HG02852 (cell line): ENCODE data around the gene SLIT3.

Experiments
- ATAC-seq: cut with Tn5 transposase; IDR thresholded peaks from one replicate; pipeline ENCODE4 v1.9.1; 2021; ENCODE audit warnings: mild to moderate bottlenecking, moderate library complexity; ENCODE audit not compliant: unreplicated experiment

The SLIT3 gene

GRCh38 chr5:168734119-168734518, 566.8 kb downstream of the SLIT3 start:
- ATAC-seq, result no peak

DNA sequence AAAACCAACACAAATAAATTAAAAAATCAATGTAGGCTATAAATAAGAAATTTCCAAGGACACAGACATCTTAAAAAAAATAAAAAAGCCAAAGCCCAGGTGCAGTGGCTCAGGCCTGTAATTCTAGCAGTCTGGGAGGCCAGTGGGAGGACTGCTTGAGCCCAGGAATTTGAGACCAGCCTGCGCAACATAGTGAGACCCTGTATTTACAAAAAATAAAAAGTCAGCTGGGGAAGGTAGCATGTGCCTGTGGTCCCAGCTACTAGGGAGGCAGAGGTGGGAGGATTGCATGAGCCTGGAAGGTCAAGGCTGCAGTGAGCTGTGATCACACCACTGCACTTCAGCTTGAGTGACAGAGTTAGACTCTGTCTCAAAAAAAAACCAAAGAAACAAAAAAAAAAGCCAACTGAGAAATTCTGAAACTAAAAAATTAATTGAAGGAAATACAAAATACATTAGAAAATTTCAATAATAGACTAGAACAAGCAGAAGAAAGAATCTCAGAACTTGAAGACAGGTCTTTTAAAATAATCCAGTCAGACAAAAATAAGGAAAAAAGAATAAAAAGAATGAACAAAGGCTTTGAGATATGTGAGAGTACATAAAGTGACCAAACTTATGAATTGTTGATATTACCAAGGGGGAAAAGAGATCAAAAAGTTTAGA, 572.3 kb downstream of the SLIT3 start:
- ATAC-seq, result no peak

DNA sequence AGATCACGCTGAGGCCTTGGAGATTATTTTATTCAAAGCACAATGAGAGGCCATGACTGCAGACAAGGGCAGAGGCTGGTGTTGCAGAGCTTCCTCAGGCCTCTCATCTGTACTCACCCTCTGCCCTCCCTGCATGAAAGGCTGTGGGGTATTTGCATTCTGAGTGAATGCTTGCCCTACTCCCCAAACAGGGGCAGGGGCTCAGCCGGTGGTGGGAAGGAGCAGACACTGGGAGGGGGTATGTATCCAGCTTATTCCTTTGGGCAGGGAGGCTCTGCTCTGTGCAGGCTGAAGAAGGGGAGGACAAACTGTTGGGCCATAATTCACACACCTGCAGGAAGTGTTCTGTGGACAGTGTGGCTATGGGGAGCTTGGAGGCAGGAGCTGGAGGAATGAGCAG, 573.4 kb downstream of the SLIT3 start:
- ATAC-seq, result no peak

DNA sequence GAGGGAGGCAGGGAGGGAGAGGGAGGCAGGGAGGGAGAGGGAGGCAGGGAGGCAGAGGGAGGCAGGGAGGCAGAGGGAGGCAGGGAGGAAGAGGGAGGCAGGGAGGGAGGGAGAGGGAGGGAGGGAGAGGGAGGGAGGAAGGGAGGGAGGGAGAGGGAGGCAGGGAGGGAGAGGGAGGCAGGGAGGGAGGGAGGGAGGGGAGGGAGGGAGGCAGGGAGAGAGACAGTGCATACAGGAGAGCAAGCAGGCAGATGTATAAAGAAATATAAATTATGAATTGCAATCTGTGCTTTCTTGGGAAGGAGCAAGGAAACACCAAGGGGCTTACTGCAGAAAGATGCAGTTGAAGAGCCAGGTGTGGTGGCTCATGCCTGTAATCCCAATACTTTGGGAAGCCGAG, 574.6 kb downstream of the SLIT3 start:
- ATAC-seq, result no peak

GRCh38 chr5:168724227-168724626, 576.7 kb downstream of the SLIT3 start:
- ATAC-seq, result no peak

GRCh38 chr5:168723037-168723436, 577.9 kb downstream of the SLIT3 start:
- ATAC-seq, result no peak

DNA sequence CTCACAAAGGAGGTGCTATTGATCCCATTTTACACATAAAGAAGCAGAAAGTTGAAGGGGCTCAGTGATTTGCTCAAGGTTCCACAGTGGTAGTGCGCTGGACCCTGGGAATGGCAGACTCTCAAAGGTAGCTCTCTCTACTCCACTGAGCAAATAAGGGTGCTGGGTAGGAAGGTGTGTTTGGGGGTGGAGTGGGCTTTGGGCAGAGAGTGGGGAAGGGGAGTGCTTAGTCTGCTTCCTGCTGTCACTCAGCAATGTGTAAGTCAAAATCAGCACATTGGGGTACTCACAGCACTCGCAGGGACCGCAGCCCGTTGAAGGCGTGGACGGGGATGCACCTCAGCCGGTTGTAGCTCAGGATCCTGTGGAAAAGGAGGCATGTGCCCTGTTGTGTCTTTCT, 579.0 kb downstream of the SLIT3 start:
- ATAC-seq, result no peak

DNA sequence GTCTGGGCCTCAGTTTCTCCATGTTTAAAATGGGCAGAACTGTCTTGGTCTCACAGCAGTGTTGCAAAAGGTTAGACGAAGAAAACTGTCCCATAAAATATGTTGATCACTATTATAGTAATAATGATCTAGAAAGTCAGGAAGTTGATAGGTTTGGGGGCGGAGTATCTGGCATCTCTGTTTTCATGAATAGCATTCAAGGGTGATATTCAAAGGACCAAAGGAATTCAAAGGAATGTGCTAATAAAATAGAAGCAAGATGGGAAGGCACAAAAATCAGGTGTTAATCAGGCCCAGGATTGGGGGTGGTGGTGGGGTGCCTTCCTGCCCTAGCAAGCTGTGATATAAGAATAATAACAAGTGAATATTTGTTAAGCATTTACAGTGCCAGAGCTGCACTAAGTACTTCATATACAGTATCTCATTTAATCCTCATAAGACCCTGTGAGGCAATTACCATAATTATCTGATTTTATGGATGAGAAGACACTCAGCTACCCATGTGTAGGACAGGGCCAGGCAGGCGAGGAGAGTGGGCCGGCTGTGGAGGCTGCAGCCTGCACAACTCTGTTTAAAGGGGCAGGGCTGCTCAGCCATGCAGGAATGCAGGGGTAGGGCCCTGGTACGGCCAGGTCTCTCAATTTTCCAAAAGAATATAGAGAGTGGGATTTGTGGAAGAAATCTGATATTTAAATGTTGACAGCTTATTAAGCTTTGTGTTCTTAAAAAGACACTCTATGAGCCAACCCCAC, 579.8 kb downstream of the SLIT3 start:
- no peak for ATAC-seq

- no peak for ATAC-seq
These were observed 580.4 kb downstream of the SLIT3 start for GRCh38 chr5:168720575-168720974.

DNA sequence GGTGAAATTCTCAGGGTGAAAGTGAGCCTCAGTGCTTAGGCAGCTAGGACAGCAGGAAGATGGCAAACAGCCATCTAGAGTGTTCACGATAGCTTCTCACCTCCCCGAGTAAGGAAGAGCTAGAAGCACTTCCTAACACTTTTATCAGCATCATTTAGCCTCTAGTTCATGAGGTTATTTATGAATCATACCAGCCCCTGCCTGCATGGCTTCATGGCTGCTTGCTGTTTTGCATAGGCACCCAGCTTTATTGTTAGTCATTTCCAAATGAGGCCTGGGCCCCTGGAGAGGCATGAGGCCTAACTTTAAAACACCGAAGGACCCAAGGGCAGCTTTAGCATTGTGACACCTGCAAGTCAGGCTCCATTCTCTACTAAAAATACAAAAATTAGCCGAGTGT, 586.9 kb downstream of the SLIT3 start:
- ATAC-seq, result peak; percentile 58

DNA sequence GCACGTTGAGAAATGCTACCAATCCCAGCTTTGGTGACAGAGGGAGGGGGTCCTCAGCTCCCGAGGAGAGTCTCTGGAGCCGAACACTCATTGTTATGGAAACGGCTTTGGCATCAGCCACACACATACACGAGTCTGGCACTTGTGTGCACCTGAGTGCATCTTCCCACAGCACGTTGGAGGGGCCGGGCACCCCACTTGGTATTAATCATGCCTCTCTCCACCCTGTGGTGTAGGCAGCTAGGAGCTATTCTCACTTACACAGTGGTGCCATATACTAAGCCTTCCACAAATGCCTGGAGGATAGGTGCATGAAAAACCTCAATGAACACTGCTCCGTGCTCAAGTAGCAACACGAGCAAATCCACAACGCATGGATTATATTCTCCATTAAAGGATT, 587.9 kb downstream of the SLIT3 start:
- no peak for ATAC-seq

- ATAC-seq, result no peak
These were observed 588.5 kb downstream of the SLIT3 start for GRCh38 chr5:168712280-168712924.

- no peak for ATAC-seq
These were observed 590.2 kb downstream of the SLIT3 start for GRCh38 chr5:168710706-168711105.

DNA sequence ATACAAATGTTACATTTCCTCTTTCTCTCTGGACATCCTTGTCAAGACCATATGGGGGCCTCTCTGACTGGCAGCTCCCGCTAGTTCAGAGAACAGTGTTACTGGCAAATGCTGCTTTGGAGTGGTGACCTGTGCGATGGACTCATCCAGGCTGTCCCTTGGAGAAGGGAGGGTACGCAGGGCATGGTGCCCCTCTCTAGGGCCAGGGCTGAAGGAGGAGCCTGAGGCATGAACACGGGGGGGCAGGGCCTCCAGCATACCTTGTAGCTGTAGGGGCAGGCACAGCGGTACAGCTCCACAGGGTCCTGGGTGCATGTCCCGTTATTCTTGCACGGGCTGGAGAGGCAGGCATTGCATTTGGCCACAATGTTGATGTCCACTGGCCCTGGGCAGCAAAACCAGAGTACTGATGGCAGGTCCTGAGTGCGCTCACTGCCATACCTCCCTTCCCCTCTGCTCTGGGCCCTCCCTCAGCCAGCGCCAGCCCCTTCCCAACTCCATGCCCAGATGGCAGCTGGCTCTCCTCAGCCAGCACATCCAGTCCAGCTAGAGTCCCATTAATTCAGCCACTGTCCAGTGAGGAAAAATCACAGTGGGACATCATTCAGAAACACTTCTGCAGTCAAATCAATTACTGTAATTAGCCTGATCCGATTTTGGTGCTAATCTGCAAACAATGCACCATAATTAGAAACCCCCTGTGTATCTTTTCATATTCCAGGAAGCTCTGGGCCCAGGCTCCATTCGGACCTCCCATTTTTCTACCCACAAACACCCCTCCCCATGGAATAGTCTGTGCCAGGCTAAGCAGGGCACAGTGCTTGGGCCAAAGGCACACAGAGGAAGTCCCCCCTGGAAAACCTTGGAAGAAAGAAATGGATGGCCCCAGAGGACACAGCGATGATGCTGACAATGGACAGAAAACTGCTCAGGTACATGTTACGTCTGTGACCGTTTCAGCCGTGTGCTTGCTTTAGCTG, 592.9 kb downstream of the SLIT3 start:
- no peak for ATAC-seq

GRCh38 chr5:168706655-168707069, 594.3 kb downstream of the SLIT3 start:
- ATAC-seq, result no peak

DNA sequence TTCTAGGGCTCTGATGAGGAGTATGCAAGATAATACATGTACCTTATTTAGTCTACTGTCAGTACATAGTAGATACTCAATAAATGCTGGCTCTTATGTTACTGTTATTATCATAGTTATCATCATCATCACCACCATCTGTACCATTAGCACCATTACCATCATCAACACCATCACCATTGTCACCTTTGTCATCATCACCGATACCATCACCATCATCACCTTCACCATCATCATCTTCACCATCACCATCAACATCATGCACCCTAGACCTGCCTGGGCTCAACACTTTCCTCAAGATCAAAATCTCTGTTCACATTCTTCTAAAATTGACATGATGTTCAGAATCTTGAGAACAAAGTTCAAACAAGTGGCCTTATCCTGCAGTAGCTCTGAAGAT, 595.6 kb downstream of the SLIT3 start:
- no peak for ATAC-seq

DNA sequence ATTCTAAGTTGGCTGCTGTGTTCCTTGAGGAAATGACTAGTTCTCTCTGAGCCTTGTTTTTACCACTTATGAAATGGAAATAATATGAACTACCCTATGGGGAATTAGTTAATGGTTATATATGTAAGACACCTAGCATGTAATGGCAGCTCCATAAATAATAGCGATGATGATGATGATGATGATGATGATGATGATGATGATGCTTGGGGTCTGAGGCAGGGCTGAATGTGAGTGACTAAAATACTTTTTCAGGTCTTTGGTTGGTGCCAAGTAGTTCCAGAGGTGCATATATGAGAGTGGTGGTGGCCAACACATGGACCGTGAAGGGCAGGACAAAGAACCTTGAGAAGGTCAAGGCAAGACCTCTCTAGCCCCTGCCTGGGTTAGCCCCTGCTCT, 598.4 kb downstream of the SLIT3 start:
- no peak for ATAC-seq

DNA sequence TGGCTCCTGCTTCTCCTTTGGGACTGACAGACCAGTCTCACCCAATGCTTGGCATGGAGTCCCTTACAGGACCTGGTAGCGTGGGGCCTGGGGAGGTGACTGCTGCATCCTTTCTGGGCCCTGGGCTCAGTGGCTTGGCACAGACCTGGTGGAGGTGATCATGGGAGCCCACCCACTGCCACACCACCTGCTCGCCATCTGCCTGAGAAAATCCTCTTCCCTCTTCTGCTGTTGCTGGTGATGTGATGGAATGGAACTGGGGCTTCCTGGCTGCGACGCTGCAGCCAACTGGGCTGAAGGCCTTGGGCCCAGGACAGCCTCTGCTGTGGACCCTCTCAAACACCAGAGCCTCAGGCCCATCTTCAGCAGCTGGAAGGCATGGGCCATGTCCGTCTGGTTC, 599.3 kb downstream of the SLIT3 start:
- no peak for ATAC-seq

DNA sequence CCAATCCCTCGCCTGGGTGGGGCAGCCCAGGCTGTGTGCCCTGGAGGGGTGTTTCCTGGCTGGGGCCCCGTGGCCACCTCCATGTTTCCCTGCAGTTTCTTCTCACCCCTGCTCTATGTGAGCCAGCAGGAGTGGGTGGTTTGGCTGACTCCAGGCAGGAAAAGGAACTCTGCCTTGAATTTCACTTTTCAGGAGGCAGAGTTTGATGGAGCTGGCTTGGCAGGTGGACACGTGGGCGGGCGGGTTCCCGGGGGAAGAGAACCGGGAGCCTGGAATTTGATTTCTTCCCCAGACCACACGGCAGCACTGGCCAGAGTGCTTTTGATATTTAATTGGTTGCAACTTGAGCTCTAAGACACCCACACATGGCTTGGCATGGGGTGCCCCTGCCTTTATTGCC, 601.9 kb downstream of the SLIT3 start:
- ATAC-seq, result no peak

GRCh38 chr5:168697034-168697720, 603.8 kb downstream of the SLIT3 start:
- no peak for ATAC-seq
